Natural killer cell treated with Interleukin-12 subunit alpha and Interleukin-12 subunit beta and Interleukin-15 and Interleukin-18, amount 100 ng/mL, for 72 hours (primary cell): ENCODE results near the gene ZBTB38. TPM values are rescaled to one million over a fixed set of nuclear protein-coding genes. Genes with fewer than 3 reads are reported as not detected.

Experiments used
- ATAC-seq, 2 donors: fragments of 150-1000 bp; cut with Tn5 transposase in 1 of 2; sonication (Bioruptor Pico), chemical (Tn5 transposase) in 1 of 2; 2 replicates each; pipeline ENCODE4 v1.10.0; 2021
- DNase-seq: peaks from one replicate; pipeline ENCODE4 v3.0.0; 2022; ENCODE audit warnings: low spot score
- H3K27ac Mint-ChIP-seq, 2 donors: 1 replicate in 1 of 2; 2 replicates in 1 of 2; pipeline ENCODE4 v1.8.0; 2022; ENCODE audit warnings: mixed read lengths in 2 of 2, mild to moderate bottlenecking in 1 of 2, moderate library complexity in 1 of 2
- H3K27me3 Mint-ChIP-seq, 2 donors: 1 replicate in 1 of 2; 2 replicates in 1 of 2; pipeline ENCODE4 v1.8.0; 2022; ENCODE audit warnings: mixed read lengths in 2 of 2
- H3K36me3 Mint-ChIP-seq: one replicate; pipeline ENCODE4 v1.8.0; 2022; ENCODE audit warnings: mixed read lengths
- H3K4me1 Mint-ChIP-seq, 2 donors: 1 replicate in 1 of 2; 2 replicates in 1 of 2; pipeline ENCODE4 v1.8.0; 2022; ENCODE audit warnings: low read depth in 2 of 2, mixed read lengths in 2 of 2, mild to moderate bottlenecking in 1 of 2
- H3K4me3 Mint-ChIP-seq: one replicate; pipeline ENCODE4 v1.8.0; 2022; ENCODE audit warnings: mixed read lengths
- H3K9me3 Mint-ChIP-seq: 2 replicates; pipeline ENCODE4 v1.8.0; 2022; ENCODE audit warnings: mixed read lengths
- total RNA-seq, 2 donors: library from RNA; stranded (reverse); gene quantifications; one replicate each; pipeline ENCODE4 v1.2.3, GENCODE V29; 2022

The ZBTB38 gene
- total RNA-seq, 2 donors from 2014 or later, result 24.5 to 29.5 TPM

DNA sequence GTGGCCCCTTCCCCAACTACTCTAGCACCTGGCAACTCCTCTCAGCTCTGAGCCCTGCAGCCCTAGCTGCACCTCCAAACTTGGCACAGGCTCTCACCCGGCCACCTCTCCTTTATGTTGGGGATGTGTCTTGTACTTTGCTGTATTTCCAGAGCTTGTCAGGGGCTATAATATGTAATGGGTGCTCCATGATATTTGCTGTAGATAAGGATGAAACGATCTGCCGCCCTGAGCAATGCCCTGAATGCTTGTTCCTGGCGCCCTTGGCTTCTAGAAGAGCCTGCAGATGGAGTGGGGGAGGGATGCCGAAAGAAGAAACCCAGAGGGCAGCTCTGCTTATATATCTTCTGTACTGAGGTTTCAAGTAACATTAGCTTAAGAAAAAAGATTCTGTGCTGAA lies 35.9 kb upstream of the ZBTB38 start:
- no peak overlapping the region for H3K4me3 Mint-ChIP-seq
- ATAC-seq (no peak), DNase-seq (no peak)
- H3K27ac Mint-ChIP-seq, result no peak overlapping the region
- H3K4me1 Mint-ChIP-seq, result peaks cover 9 to 18% of the 10 kb centered on the region in 2 donors
- H3K36me3 Mint-ChIP-seq, result no peaks in the 10 kb centered on the region
- H3K9me3 Mint-ChIP-seq, result no peaks in the 10 kb centered on the region
- H3K27me3 Mint-ChIP-seq, result peaks cover 7 to 9% of the 10 kb centered on the region in 2 donors

DNA sequence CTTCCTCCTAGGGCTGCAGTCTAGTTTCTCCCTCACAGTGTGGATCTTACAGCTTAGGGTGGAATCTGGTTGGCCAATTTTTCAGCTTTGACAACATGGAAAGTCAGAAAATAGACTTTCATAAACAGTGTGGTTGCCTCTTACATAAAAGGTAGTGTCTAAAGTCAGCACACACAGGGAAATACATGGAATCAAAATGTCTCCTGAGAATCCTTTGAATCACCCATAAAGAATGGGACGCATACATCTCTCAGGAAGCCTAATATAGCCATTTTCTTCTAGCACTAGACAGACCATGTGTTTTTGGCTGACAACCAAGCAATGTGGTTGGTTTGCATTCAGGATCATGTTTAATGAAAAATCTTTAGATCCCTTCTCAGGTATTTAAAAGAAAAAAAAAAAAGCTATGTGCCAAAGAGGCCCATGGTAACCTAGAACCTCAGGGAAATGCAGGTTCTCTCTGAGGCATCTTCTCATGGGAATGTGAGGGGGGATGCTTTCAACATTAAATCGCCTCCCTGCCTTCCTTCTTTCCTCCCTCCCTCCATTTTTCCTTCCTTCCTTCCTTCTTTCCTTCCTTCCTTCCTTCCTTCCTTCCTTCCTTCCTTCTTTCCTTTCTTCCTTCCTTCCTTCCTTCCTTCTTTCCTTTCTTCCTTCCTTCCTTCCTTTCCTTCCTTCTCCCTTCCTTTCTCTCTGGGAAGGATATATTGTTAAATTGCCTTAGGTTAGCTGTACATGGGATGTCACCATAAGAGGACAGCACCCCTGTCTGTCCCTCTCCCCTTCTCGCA lies 34.3 kb upstream of the ZBTB38 start:
- ATAC-seq, result no peak
- H3K36me3 Mint-ChIP-seq, result no peaks in the 10 kb centered on the region

DNA sequence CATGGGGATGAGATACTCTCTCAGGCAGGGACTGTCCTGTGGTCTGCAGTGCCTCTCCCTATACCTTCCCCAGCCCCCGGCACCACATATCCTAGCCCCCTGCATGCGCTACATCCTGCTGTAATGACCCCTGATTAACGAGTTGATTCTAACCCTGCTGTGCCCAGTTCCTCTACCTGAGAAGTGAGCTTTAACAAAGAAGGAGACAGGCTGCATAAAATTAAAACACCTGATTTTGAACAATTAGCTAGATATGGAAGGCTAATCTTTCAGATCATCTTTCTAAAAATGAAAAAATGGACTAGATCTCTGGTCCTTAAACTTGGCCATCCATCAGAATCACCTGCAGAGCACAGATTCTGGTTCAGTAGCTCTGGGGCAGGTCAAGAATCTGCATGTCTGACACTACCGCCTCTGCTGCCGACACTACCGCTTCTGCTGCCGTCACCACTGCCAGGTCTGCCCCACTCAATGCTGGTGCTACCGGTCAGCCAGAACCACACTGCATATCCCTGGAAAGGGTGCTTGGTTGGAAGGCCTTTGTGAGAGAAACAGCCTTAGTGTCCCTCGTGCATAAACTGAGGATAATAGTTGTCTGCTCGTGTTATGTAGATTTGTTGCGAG lies 33.6 kb upstream of the ZBTB38 start:
- H3K27me3 Mint-ChIP-seq, result peaks cover 8 to 26% of the 10 kb centered on the region in 2 donors
- DNase-seq, result no peak
- no peaks in the 10 kb centered on the region for H3K36me3 Mint-ChIP-seq
- no peak overlapping the region for H3K4me3 Mint-ChIP-seq
- H3K4me1 Mint-ChIP-seq, result peaks cover 0 to 7% of the 10 kb centered on the region in 2 donors
- no peak for ATAC-seq
- H3K9me3 Mint-ChIP-seq, result no peaks in the 10 kb centered on the region
- H3K27ac Mint-ChIP-seq, result peak overlapping the region in 1 of 2 donors; percentile 1

More for the DNA sequence above, 34.3 kb upstream of the ZBTB38 start:
- no peaks in the 10 kb centered on the region for H3K9me3 Mint-ChIP-seq
- H3K4me1 Mint-ChIP-seq, result peaks cover 0 to 7% of the 10 kb centered on the region in 2 donors
- no peak for DNase-seq
- no peak overlapping the region for H3K4me3 Mint-ChIP-seq
- H3K27me3 Mint-ChIP-seq, result peaks cover 4 to 19% of the 10 kb centered on the region in 2 donors
- no peak overlapping the region for H3K27ac Mint-ChIP-seq

DNA sequence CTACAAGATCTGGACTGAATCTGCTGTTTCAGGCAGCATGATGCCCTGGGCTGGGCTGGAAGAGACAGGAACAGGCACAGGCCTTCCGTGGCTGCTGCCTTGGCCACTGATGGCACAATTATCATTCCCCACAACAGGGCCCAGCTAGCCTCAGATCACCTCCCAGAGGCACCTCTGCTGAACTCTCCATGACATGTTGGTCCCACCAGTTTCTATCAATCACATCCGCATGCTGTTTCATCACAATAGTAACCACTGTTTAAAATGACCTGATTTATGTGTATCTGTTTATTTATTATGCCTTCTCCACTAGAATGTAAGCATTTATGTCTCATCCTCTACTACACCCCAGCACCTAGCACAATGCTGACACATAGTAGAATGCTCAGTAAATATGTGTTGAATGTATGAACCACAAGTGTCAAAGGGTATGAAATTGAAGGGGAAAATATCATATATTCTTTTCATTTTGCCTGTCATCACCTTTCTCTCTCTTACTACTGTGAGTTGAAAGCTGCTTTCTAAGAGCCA lies 32.7 kb upstream of the ZBTB38 start:
- Mint-ChIP-seq H3K36me3 (no peaks in the 10 kb centered on the region), H3K27me3 (peaks cover 8 to 30% of the 10 kb centered on the region in 2 donors), H3K4me1 (peaks cover 0 to 7% of the 10 kb centered on the region in 2 donors), H3K9me3 (no peaks in the 10 kb centered on the region), H3K4me3 (no peak overlapping the region), H3K27ac (no peak overlapping the region)
- no peak for ATAC-seq
- DNase-seq, result no peak

DNA sequence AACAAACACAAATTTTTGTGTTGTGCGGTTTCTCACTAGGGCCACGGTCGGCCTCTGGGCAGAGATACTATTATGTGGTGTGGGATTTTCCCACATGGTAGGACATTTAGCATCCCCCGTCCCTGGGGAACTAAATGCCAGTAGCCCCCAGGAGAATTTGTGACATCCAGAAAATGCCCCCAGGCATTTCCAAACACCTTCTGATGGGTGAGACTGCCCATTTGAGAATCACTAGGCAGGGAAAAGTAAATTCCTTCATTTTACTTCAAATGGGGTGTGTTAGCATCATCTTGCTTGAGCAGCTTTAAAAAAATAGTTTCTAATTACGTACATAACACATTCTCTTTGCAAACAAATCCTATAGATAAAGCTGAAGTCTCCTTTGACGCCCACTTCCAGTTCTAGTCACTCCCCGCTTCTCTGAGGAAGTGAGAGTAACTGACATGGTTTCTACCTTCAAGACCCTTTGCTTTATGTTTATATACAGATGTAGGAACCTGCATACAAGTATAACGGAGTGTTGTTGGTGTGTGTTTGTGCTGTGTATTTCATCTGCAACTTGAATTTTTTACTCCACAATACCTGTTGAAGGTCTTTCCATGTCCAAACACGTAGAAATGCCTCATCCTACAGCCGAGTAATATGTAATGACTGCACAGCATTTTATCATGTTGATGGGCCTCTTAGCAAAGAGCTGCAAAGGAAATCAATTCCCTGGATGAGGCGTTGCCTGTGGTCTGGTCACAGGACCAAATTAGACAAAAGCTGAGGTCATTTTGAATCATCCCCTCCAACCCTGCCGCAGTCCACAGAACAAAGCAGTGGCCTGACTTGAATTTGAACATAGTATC lies 31.4 kb upstream of the ZBTB38 start:
- no peak overlapping the region for H3K4me3 Mint-ChIP-seq
- no peaks in the 10 kb centered on the region for H3K9me3 Mint-ChIP-seq
- peaks cover 15 to 40% of the 10 kb centered on the region in 2 donors for H3K27me3 Mint-ChIP-seq
- DNase-seq (no peak), ATAC-seq (no peak)
- H3K36me3 Mint-ChIP-seq, result no peaks in the 10 kb centered on the region
- no peaks in the 10 kb centered on the region for H3K4me1 Mint-ChIP-seq
- H3K27ac Mint-ChIP-seq, result no peak overlapping the region

DNA sequence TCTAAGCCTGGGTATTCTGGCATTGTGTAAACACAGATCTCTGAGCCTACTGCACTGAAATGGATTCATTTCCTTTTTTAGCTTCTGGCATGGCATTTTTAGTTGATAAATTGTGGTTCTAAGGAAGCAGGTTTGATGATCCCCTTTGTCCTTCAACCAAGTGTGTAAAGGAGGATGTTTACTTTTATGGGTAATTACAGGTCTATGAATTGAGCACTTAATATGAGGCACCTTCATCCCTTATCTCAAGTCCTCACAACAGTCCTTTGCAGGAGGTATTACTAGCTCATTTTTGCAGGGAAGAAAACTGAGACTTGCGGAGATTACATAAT lies 30.8 kb upstream of the ZBTB38 start:
- ATAC-seq (no peak), DNase-seq (no peak)
- Mint-ChIP-seq H3K4me3 (no peak overlapping the region), H3K4me1 (no peaks in the 10 kb centered on the region), H3K27me3 (peaks cover 15 to 42% of the 10 kb centered on the region in 2 donors), H3K27ac (no peak overlapping the region), H3K9me3 (no peaks in the 10 kb centered on the region), H3K36me3 (no peaks in the 10 kb centered on the region)

DNA sequence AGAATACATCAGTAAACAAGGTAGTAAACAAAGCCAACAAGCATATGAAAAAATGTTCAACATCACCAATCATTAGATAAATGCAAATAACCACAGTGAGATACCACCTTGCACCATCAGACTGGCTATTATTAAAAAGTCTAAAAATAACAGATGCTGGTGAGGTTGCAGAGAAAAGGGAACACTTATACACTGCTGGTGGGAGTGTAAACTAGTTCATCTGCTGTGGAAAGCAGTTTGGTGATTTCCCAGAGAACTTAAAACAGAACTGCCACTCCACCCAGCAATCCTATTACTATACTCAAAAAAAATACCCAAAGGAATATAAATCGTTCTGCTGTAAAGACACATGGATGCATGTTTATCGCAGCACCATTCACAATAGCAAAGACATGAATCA lies 30.3 kb upstream of the ZBTB38 start:
- DNase-seq (no peak), ATAC-seq (no peak)
- H3K9me3 Mint-ChIP-seq, result no peaks in the 10 kb centered on the region
- no peaks in the 10 kb centered on the region for H3K4me1 Mint-ChIP-seq
- peaks cover 15 to 42% of the 10 kb centered on the region in 2 donors for H3K27me3 Mint-ChIP-seq
- H3K36me3 Mint-ChIP-seq, result no peaks in the 10 kb centered on the region
- no peak overlapping the region for H3K4me3 Mint-ChIP-seq
- no peak overlapping the region for H3K27ac Mint-ChIP-seq

DNA sequence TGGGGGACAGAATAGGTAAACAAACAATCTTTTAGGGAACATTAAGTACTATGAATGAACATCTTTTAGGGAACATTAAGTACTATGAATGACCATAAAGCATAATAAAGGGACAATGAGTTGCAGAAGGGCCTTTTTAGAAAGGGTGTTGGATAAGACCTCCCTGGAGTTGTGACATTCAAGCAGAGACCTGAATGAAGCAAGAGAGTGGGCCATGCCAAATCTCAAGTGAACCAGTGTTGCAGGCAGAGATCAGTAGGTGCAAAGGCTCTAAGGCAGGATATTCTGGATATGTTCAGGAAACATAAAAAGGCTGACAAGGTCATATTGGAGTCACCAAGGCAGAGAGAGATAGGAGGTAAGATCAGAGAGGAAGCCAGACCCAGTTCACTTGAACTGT lies 29.4 kb upstream of the ZBTB38 start:
- H3K9me3 Mint-ChIP-seq, result no peaks in the 10 kb centered on the region
- peaks cover 18 to 42% of the 10 kb centered on the region in 2 donors for H3K27me3 Mint-ChIP-seq
- no peaks in the 10 kb centered on the region for H3K36me3 Mint-ChIP-seq
- no peaks in the 10 kb centered on the region for H3K4me1 Mint-ChIP-seq
- no peak overlapping the region for H3K27ac Mint-ChIP-seq
- DNase-seq (no peak), ATAC-seq (no peak)
- no peak overlapping the region for H3K4me3 Mint-ChIP-seq

DNA sequence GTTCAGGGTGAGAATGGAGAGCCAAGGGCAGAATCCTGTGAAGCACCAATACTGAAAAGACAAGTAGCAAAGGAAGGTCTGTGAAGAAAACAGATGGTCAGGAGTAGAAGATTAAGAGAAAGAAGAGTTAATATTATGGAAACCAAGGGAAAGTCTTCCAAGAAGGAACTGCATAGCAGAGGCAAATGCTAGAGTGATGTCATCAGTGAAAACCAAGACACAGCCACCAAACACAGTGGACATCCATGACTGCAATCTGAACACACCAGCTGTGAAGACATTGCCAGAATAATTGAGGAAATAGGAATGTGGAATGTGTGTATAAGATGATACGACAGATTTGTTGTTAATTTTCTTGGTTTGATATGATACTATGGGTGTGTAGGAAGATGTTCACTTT lies 26.8 kb upstream of the ZBTB38 start:
- Mint-ChIP-seq H3K27me3 (peaks cover 13 to 33% of the 10 kb centered on the region in 2 donors), H3K9me3 (no peaks in the 10 kb centered on the region), H3K4me1 (no peaks in the 10 kb centered on the region), H3K36me3 (no peaks in the 10 kb centered on the region), H3K4me3 (no peak overlapping the region), H3K27ac (no peak overlapping the region)
- DNase-seq (no peak), ATAC-seq (no peak)

DNA sequence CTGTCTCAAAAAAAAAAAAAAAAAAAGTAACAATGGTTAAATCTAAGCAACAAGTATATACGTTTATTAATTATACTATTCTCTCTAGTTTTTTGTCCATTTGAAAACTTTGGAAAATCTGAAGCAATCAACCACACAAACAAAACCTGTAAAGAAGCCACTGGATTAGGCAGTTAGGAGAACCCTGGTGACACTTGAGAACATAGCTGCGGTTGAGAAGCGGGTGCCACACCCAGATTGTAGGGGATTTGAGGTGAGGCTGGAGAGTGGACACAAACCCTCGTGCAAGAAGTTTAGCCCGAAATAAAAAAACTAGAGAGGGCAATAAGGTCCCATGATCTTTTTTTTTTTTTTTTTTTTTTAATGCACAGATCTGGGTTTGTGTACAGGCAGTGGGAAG lies 25.9 kb upstream of the ZBTB38 start:
- no peak overlapping the region for H3K27ac Mint-ChIP-seq
- no peak overlapping the region for H3K4me3 Mint-ChIP-seq
- no peaks in the 10 kb centered on the region for H3K9me3 Mint-ChIP-seq
- DNase-seq (no peak), ATAC-seq (no peak)
- no peaks in the 10 kb centered on the region for H3K36me3 Mint-ChIP-seq
- H3K27me3 Mint-ChIP-seq, result peaks cover 13 to 33% of the 10 kb centered on the region in 2 donors
- H3K4me1 Mint-ChIP-seq, result no peaks in the 10 kb centered on the region

DNA sequence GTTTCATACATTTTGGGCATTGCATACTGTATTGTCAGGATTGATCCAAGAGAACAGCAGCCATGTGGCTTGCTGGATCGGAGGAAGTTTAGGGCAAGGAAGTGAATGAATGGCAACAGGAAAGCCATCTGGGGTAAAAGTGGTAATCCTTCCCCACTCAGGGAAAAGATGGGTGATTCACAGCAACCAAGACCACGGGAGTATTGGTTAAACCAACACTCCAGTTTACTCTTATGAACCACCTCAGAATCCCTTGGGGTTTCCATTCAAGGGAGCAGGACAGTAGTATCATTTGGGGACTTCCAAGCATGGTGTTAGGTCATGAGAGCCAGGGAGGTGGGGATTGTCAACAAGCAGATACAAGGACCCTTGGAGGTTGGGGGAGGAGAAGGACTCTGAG lies 25.2 kb upstream of the ZBTB38 start:
- Mint-ChIP-seq H3K4me1 (no peaks in the 10 kb centered on the region), H3K27me3 (peaks cover 13 to 32% of the 10 kb centered on the region in 2 donors), H3K9me3 (no peaks in the 10 kb centered on the region), H3K36me3 (no peaks in the 10 kb centered on the region), H3K27ac (no peak overlapping the region), H3K4me3 (no peak overlapping the region)
- DNase-seq (no peak), ATAC-seq (no peak)

DNA sequence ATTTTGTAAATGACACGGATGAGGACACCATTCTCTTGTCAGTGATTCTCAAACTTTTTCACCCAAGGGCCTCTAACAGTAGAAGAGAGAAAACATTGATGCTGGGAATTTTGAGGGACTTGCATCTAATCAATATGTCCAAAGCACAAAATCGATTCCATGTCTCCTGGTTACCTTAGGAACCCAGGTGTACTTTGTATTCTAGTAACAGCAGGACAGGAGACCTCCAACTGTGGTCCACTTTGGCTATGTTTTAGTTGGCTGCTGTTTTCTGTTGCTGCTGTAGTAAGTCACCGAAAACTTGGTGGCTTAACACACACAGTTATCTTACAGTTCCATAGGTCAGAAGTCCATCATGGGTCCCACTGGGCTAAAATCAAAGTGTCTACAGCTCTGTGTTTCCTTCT lies 24.4 kb upstream of the ZBTB38 start:
- H3K27ac Mint-ChIP-seq, result no peak overlapping the region
- peaks cover 13 to 24% of the 10 kb centered on the region in 2 donors for H3K27me3 Mint-ChIP-seq
- no peaks in the 10 kb centered on the region for H3K4me1 Mint-ChIP-seq
- DNase-seq (no peak), ATAC-seq (no peak)
- H3K4me3 Mint-ChIP-seq, result no peak overlapping the region
- H3K9me3 Mint-ChIP-seq, result no peaks in the 10 kb centered on the region
- no peaks in the 10 kb centered on the region for H3K36me3 Mint-ChIP-seq

DNA sequence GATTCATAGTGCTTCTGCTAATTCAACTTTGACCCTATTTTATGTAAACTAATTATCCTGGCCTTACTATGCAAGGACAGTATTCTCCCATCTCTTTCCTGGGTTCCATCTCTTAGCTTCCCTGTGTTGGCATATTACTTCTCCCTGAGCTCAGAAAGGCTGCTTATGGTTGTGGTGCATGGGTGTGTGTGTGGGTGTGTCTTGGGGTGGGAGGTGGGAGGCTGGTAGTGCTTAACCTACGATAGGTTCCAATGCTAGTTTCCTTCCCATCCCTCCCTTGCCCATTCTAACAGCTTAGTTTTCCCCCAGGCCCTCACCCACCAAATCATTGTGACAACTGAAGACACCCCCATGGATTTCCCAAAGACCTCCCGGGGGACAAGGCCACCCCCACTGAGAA lies 22.8 kb upstream of the ZBTB38 start:
- H3K9me3 Mint-ChIP-seq, result no peaks in the 10 kb centered on the region
- H3K36me3 Mint-ChIP-seq, result no peaks in the 10 kb centered on the region
- H3K27ac Mint-ChIP-seq, result no peak overlapping the region
- H3K4me3 Mint-ChIP-seq, result no peak overlapping the region
- H3K27me3 Mint-ChIP-seq, result peaks cover 12 to 13% of the 10 kb centered on the region in 2 donors
- no peaks in the 10 kb centered on the region for H3K4me1 Mint-ChIP-seq
- DNase-seq, result no peak
- ATAC-seq, result no peak

DNA sequence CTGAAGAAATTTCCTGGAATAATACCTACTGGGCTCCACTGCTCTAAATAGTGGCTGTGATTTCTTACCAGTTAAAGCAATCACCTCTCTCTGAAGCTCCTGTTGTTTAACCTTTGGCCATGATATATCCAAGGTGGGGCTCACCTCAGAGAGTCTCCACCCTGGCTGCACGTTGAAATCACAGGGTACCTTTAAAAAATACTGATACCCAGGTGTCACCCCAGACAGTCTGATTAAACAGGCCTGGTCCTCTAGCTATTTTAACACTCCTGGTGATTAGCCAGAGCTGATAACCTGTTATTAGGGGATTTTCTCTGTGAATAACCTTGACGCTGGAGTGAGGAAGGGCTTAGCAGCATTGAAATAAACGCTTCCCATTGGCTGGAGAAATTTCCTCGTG lies 22.3 kb upstream of the ZBTB38 start:
- H3K36me3 Mint-ChIP-seq, result no peaks in the 10 kb centered on the region
- no peak for ATAC-seq
- no peaks in the 10 kb centered on the region for H3K4me1 Mint-ChIP-seq
- DNase-seq, result no peak
- H3K4me3 Mint-ChIP-seq, result no peak overlapping the region
- peaks cover 11 to 13% of the 10 kb centered on the region in 2 donors for H3K27me3 Mint-ChIP-seq
- H3K9me3 Mint-ChIP-seq, result no peaks in the 10 kb centered on the region
- H3K27ac Mint-ChIP-seq, result no peak overlapping the region
